HepG2 (cell line): Measurements from ENCODE around the gene CPAMD8.

Source experiments
- GABPA ChIP-seq, 2 experiments: IDR thresholded peaks; 2 replicates each; pipeline ENCODE4 v1.6.1; 2011 to 2016; ENCODE audit warnings: low read depth in 2 of 2, low read length in 1 of 2, missing biosample characterization in 1 of 2, missing genetic modification characterization in 1 of 2
- NFYB ChIP-seq: sonication (generic); formaldehyde crosslinking; IDR thresholded peaks from 2 replicates; pipeline ENCODE4 v1.4.0; 2020; ENCODE audit warnings: missing genetic modification reagents
- SIN3A ChIP-seq: IDR thresholded peaks from 2 replicates; pipeline ENCODE4 v1.6.1; 2011; ENCODE audit warnings: low read depth, mild to moderate bottlenecking, control low read depth, low read length, borderline replicate concordance
- SMC3 ChIP-seq: IDR thresholded peaks from 2 replicates; pipeline ENCODE4 v1.6.1; 2011; ENCODE audit warnings: low read length, improper control_type of control experiment
- TBP ChIP-seq: sonication (generic); formaldehyde crosslinking; IDR thresholded peaks from 2 replicates; pipeline ENCODE4 v1.5.0; 2020; ENCODE audit warnings: missing genetic modification reagents

DNA sequence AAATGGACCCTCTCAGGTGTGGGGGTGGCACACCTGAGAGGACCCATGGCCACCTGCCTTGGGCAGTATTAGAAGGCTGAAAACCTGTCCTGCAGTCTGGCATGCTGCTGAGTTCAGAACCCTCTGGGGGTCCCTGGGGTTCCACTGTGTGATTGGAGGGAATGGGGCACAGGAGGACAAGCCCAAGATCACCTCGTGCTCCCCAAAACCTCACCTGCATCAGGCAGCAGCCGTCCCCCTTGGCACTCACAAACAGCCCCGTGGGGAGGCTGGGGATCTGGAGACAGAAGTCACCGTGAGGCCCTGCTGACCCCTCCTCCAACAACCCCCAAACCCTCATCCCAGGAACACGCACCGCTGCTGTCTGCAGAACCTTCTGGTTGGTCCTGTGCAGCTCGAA, 123.3 kb downstream of the CPAMD8 start:
- TF ChIP-seq GABPA (IDR thresholded peaks at IDR 0.05; ENCODE audit: low read depth, low read length): no peak
- TF ChIP-seq GABPA (CRISPR knock-in tag; IDR thresholded peaks at IDR 0.05; ENCODE audit: low read depth): no peak
- no peak for TF ChIP-seq SIN3A
- no peak for TF ChIP-seq TBP (CRISPR knock-in tag)
- TF ChIP-seq NFYB (CRISPR knock-in tag): no peak
- TF ChIP-seq SMC3: no peak
